Adrenal gland (tissue), 5 donors: ENCODE results near the gene SIVA1.

ENCODE experiments used
- CTCF ChIP-seq, 6 experiments: fragments of 450-650 bp in 4 of 6; fragments of 200-600 bp in 2 of 6; sonication (generic) in 1 of 6; IDR thresholded peaks; 1 replicate in 5 of 6; 2 replicates in 1 of 6; pipeline versions ENCODE4 v1.5.1 to v1.8.0; 2016 to 2021; ENCODE audit warnings: antibody characterized with exemption in 6 of 6, mild to moderate bottlenecking in 2 of 6, moderate library complexity in 1 of 6
- POLR2A ChIP-seq, 2 donors: fragments of 450-650 bp; IDR thresholded peaks; one replicate each; pipeline ENCODE4 v1.6.1; 2017; ENCODE audit warnings: antibody characterized with exemption in 2 of 2, mild to moderate bottlenecking in 2 of 2, moderate library complexity in 1 of 2
- donor health status: DM: no; HTN: no; CAD: no.

- TF ChIP-seq POLR2A (IDR thresholded peaks at IDR 0.05) (no peak), CTCF (IDR thresholded peaks at IDR 0.05) (no peak)
These were observed 32.1 kb downstream of the SIVA1 start for GRCh38 chr14:104784846-104785707.
